GM18502 (cell line): Measurements from ENCODE around the gene PEX11A.

Source experiments
- ATAC-seq: cut with Tn5 transposase; IDR thresholded peaks from one replicate; pipeline ENCODE4 v1.9.1; 2021; ENCODE audit warnings: mild to moderate bottlenecking; ENCODE audit not compliant: unreplicated experiment, poor library complexity

The PEX11A gene

DNA sequence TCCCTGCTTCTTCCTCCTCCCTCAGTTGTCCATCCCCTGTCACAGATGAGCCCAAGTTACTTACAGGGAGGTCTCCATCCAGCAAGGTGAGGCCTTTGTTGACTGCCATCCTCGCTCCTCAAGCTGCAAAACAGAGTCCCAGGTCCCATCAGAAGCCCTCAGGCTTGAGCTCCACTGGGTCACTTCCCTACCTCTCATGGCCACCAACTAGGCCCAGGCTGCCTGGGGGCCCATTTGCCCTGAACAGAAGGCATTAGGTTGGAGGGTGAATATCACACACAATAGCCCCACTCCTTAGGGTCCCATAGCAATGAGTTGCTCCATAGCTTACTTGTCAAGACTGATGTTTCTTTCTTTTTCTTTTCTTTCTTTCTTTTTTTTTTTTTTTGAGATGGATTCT lies 13.2 kb downstream of the PEX11A start:
- ATAC-seq = no peak

DNA sequence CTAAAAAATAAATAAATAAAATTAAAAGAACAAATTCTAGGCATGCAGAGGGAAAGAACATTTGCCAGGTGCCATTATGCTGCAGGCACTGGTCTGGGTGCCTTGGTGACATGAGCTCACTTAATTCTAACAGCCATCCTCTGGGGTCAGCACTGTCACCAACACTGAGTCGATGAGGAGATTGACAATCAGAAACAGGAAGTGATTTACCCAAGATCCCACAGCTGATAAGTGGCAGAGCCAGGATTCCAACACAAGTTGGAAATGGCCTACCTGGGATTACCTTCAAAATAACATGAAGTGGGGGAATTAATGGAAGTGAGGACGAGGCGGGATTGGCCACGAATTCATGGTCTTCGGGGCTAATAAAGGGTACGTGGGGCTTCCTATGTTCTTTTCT lies 14.9 kb downstream of the PEX11A start:
- ATAC-seq = no peak

DNA sequence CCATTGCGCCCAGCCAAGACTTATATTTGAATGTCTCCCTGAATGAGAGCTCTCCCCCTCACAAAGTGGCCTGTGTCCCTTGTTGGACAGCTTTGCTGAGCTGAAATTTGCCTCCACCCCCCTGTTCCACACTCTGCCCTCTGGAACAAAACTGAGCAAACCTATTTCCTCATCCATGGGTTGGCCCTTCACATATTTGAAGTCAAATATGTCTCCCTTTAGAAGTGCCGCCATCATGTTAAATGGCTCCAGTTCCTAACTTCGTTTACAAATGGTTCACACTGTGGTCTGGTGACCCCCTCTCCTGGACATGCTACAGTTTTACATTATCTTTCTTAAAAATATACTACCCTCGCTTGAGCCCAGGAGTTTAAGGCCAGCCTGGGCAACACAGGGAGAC lies 16.0 kb downstream of the PEX11A start:
- ATAC-seq = no peak

DNA sequence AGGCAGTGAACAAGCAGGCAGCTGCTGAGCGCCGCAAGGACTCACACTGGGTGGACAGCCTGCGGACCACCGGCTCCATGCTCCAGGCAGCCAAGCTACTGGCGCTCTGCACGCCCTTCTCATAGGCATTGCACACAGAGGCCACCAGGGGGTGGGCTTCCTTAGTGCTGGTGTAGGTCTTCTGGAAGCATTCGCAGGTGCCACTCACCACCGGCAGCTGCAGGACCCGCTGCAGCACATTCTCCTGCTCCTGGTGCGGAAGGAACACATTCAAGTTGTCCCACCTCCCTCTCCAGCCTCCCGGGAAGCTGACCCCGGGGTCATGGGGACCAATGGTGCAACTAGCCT lies 17.4 kb downstream of the PEX11A start:
- peak; percentile 56 for ATAC-seq

DNA sequence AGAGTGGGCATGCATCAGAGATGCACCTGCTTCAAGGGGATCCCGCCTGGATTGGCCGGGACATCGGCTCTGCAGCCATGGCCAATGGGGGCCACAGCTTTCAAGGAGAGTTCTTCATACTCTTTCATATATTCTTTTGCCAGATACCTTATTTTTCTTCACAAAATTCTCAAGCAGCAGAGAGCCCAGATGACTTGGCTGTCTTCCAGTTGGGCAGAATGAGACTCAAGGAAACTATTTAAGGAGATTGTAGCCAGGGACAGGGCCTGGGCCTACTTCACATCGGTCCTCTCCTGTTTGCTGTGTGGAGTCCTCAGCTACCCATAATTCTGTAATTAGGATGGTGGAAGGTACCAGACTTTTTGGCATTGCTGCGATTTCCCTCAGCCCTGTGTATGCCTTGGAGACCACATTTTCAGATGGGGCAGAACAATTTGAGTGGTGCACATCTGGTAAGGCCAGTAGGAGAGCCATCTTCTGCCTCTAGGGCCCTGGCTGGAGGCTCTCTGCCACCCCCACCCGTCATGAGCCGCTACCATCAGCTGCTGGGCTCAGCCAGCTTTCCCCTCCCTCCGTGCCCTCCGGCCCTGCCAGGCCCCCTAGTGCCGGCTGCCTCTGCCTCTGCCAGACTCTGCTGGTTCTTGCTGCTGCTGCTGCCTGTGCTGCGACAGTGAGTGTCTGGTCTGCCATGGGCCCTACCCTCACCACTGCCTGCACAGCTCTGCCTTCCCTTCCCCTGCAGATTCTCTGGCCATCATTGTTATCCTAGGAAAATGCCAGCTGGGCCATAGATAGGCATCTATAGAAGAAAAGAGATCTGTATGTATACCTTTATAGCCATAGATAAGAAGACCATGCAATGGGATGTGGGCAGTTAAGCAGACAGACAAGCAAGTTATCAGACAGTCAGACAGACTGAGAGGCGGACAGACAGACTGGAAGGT lies 18.1 kb downstream of the PEX11A start:
- ATAC-seq = no peak

DNA sequence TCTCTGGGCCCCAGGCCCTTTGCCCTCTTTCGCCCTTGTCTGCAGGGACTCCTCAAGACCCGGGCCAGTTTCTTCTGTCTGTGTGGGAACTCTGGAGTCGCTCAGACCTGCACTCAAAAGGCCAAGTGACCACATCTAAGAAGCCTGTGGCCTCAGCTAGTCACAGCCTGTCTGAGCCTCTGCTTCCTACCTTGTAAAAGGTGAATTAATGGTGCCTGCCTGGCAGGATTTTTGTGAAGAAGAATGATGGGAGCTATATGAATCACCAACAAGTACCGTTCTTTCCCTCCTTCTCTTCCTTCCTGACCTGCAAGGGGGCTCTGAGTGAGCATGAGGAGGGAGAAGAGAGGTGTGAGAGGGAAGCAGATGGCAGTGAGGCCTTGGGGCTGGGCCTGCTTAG lies 18.9 kb downstream of the PEX11A start:
- ATAC-seq = no peak

DNA sequence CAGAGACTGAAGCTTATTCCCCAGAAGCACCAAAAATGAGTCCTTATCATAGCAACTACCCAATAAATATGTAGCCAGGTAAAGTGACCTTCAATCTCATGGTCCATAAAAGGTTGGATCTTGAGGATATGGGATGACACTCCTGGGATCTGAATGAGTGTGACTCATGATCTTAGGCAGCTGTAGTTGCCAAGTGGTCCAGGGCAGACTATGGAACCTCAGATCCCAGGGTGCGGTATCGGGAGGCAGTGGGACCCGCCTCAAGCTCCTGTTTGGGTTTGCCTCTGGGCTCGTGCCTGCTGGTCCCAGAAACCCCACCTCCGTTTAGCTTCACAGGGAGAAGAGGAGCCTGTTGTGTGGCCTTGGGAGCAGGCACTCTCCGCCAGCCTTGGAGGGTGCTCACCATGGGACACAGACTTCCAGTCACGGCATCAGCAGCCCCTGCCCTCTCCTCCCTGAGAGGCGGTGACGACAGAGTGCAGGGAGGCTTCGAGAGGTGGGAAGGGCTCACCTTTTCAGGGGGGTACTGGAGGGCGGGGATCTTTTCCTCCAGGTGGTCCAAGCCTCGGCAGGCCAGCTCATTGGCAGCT lies 19.5 kb downstream of the PEX11A start:
- no peak for ATAC-seq

DNA sequence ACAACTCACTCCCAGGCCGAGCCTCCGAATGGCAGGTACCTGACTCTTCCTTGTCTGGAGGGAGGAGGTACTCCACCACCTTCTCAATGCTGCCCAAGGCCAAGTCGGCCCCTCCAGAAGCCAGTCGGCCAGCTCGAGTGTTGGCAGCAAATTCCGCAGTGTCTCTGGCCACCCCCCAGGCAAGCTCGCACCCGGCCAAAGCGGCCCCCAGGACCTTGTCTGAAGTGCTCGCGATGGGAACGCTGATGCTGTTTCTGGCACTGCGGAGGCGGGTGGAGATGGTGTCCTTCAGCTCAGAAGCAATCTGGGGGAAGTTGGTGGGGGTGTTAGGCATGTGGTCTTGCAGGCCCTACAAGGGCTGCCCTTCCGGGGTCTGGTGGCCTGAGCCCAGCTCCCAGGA lies 20.6 kb downstream of the PEX11A start:
- no peak for ATAC-seq

DNA sequence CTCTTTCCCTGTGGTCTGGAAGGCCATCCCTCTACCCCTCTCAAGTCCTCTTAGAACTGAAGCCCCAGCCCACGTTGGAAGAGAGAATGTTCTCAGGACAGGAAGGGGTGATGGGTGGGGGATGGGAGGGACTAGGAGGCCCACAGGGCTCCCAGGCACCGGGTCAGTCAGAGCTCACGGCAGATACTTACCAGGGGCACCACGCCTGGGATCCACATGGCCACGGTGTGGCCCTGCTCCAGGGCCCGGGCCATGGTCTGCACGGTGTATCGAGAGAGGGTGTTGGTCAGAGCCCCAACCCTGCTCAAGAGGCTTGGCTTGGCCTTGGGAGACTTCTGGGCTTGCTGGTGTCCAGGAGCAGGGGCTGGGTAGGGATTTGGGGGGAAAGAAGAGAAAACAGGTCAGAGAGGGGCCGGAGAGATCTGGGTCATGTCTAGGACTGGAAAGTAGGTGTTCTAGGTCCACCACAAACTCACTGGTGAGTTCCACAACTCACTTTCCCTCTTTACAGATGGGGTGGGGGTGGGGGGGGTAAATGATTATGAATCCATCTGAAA lies 21.2 kb downstream of the PEX11A start:
- no peak for ATAC-seq

DNA sequence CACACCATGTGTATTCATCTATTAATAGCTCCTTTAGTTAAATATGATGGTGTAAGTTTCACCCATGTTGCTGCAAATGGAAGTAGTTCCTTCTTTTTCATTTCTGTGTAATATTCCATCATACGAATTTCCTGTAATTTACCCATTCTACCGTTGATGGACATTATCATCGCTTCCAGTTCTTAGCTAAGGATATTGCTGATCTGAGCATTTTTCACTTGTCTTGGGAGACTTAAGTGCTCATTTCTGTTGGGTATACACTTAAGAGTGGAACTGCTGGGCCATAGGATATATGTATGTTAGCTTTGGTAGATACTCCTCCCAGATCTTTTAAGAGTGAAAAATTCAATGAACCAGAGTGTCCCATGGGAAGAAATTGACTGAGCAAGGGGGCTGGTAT lies 22.4 kb downstream of the PEX11A start:
- ATAC-seq = no peak

DNA sequence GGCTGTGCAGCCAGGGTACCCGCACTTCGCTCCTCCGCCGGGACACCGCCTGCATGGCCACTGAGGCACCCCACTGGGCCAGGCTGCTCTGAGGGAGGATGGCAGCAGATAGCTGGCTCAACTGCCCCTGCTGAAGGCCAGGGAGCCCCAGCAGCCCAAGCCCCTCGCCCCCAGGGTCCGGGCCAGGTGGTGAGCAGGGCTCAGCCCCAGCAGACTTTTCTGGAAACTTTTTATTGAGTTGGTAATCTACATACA lies 22.9 kb downstream of the PEX11A start:
- ATAC-seq = no peak

DNA sequence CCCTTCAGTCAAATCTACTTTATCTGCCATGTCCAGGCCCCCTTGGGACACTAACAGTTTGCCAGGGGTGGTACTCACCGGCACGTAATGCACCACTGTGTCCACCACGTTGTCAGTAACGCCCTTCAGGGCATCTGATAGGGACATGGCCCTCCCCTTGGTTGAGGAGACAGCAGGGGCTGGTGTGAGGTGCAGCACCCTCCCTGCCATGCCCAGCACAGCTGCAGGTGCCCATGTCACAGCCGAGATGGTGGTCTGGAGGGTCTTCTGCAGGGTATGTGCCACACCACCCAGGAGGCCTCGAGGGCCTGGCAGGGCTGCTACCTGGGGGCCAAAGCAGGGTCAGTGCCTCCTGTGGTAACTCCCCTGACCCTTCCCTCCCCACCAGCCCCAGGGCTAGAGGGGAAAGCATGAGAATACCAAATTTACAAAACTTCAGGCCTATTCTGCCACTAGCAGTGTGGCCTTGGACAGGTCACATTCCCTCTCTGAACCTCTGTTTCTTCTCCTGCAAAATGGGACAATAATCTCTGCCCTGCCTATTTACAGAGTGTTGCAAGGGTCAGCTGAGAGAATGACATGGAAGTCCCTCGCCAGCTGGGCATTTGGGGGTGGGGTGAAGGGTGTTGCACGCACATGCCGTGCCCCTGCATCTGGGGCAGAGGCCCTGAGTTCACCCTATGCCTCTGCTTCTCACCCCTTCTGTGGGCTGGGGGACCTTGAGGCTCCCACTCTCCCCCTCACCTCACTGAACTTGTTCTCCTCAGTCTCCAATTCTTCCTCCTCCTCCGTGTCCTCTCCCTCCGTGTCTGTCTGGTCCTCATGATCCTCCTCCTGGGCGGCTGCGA lies 23.5 kb downstream of the PEX11A start:
- ATAC-seq = no peak

DNA sequence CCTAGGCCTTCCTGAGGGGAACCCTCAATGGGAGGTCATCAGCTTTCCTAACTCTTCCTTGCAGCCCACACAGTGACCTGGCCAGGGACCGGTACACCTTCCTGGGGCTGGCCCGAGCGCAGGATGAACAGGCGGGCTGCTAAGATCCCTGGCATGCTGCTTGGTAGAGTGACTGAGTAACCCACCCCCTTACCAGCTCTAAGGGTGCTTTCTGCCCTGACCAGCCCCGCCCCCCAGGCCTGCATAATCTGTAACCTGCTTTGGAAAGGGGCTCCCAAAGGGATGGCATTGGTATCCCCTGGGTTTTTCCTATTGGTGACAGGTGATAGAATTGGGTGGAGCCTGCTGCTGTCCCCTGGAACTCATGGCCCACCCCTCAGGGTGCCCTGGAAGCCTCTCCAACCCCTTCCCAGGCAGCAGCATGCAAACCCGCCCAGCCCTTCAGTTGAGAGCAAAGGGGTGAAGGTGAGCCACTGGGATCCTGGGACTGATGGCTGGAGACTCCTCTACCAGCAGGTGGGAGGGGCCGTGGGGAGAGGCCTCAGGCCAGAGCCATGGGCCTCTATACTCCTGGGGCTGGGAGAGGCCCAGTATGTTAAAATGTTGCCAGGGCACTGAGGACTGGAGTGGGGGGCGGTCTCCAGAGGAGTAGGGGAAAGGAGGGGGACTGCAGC lies 24.2 kb downstream of the PEX11A start:
- ATAC-seq = no peak

DNA sequence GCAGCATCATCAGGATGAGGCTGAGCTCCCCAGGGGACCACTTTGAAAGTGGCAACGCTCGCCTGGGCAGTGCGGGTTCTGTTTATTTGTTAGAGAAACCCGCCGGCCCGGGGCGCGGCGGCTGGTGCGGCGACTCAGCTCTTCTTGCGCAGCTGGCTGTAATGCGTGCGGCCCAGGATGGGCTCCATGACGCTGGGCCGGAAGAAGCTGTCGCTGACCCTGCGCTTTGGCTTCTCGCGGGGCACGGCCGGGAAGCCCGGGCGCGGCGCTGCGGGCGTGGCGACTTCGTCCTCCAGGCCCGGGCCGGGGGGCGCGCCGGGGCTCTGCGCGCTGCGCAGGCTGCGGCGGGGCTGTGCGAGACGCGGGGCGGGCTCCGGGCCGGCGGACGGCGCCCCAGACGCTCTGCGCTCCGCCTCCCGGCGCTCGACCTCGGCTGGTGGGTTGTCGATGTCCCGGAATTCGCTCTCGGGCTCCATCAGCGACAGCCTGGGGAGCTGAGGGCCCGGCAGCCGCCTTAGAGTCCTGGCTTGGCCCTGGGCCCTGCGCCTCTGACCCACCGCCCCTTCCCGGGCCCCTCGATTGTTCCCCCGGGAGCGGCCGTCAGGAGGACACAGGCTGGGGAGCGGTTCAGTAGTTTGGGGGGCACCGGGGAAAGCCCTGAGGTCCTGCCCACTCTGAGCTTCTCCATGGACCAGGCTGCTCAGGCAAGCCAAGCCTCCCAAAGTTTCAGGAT lies 24.9 kb downstream of the PEX11A start:
- ATAC-seq = no peak

DNA sequence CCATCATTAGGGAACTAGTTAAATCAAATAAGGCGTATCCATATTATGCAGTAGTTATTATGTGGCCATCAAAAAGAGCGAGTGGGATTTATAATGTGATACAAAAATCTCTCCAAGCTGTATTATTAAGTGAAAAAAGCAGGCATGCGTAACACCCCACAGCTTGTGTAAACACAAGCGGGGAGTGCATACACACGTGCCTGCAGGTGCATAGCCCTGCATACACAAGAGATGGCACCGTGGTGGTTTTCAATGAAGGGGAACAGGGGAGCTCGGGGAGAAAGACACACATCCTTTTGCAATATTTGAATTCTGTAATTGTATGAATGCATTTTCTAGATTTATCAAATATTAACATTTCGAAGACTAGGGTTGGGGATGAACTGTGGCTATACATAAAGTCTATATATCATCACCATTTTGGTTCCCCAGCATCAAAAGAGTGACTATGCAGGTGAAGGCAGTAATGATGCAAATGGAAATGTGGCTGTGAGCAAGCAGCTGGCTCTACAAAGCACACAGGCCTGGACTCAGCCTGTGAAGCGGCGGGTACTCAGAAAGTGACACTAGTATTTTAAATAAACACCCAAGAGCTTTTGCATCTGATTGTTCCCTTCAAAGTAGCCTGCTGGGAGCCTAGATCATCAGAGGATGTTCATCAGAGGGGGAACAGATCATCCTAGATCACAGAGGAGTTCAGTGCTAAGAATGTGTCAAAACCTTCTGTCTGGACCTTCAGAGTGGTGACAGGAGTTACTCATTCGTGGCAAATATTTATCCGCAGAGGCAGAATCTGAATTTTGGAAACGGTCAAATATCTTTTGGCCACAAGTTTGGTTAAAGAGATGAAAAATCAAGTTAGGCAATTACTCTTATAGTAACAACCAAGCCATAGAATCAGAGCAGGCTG lies 25.9 kb downstream of the PEX11A start:
- no peak for ATAC-seq

DNA sequence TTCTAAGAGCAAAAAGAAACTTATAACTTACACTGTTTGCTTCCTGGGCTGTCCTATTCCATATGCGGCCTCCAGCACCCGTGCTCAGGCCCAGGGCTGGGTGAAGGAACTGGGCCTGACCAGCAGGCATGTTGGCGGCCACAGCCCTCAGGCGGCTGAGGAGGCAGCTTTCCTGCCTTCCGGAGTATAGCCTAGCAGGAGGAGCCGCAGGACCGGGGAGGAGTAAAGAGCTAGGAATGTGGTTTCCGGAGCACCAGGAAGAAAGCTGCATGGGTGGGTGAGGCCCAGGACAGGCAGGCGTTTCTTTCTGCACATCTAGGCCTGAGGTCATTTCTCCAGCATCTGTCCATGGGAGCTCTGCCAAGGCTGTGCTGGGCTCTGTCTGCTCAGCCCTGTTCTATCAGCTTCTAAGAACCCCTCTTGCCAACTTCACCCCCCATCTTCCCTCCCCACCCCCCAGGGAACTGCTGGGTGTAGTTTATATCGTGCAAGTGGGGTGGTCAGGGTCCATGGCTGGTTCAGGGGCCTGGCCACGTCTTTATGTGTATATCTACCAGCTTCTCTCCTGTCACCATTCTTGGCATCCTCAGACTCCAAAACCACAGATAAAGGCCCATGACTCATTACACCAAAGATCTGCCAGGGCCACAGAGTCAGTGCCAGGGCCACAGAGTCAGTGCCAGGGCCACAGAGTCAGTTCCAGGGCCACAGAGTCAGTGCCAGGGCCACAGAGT lies 27.5 kb downstream of the PEX11A start:
- ATAC-seq = no peak

DNA sequence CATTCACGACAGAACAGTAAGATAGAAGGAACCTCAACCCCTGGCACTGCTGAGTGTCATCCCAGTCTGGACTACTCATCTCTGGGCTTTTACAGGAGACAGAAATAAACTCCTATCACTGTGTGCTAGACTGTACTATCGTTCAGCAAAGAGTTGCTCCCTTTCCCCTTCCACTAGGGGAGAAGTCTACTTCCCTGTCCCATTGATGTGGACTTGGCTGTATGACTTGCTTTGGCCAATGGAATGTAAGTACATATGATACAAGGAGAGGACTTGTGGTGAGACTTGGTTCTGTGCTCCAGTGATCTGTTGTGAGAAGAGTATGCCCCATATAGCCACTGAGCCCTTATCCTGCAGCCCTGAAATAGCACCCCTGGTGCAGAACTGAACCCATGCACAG lies 30.0 kb downstream of the PEX11A start:
- no peak for ATAC-seq

DNA sequence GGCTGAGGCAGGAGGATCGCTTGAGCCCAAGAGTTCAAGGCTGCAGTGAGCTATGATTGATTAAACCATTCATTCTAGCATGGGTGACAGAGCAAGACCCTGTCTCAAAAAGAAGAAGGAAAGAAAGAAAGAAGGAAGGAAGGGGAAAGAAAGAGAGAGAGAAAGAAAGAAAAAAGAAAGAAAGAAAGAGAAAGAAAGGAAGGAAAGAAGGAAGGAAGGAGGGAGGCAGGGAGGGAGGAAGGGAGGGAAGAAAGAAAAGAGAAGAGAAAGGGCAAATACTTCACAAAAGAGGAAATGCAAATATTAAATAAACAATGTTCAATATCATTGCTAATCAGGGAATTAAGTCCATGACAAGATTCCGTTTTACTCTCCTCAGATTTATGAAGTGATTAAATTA lies 31.3 kb downstream of the PEX11A start:
- ATAC-seq = no peak
